K562 (cell line): ENCODE data around the gene MOB3B. TPM values are rescaled to one million over a fixed set of nuclear protein-coding genes. Genes with fewer than 3 reads are reported as not detected.

ENCODE experiments used
- ATAC-seq: fragments of 200-7000 bp; cut with Tn5 transposase; 3 replicates; pipeline ENCODE4 v1.9.1; 2020; ENCODE audit warnings: moderate library complexity
- BruUV-seq: library from RNA; stranded (reverse); fragments of 400-500 nt; replicated peaks from 2 replicates; lab custom pipeline; 2021; lab: Mats Ljungman, UMichigan
- CTCF ChIA-PET: fragments of 300-600 bp; formaldehyde crosslinking; extraction: SDS; loops from one replicate; lab custom pipeline; 2021; ENCODE audit warnings: low intra/inter-chr PET ratio; lab: Yijun Ruan, JAX
- POLR2A ChIA-PET: fragments of 300-600, 350-650 bp; sonication (Branson Sonifier 250); formaldehyde crosslinking; extraction: SDS; loops from one replicate; lab custom pipeline; 2021; ENCODE audit warnings: antibody characterized with exemption, inconsistent platforms; lab: Yijun Ruan, JAX
- DNase-seq, 4 experiments: peaks; one replicate each; pipeline versions ENCODE4 v3.0.0 to v3.0.0-alpha.2; 2011 to 2018; ENCODE audit warnings: low spot score in 3 of 4, mixed read lengths in 3 of 4; ENCODE audit errors: extremely low read depth in 1 of 4
- FAIRE-seq: peaks from 2 replicates; lab custom pipeline; 2011; peaks lifted over from hg19 to GRCh38; lab: Jason Lieb, UNC
- H2AFZ ChIP-seq: 2 replicates; pipeline ENCODE4 v1.6.0; 2011; ENCODE audit warnings: low read depth, low read length, control low read depth, inconsistent platforms
- H3K27ac ChIP-seq: fragments of 200-600 bp; 3 replicates; pipeline ENCODE4 v1.8.0; 2011; ENCODE audit warnings: low read depth, mild to moderate bottlenecking, control low read depth, inconsistent platforms, low read length, moderate library complexity, mixed read lengths; ENCODE audit errors: extremely low read depth
- H3K27me3 ChIP-seq, 2 experiments: fragments of 300-600 bp in 1 of 2; 2 replicates in 1 of 2; 3 replicates in 1 of 2; pipeline versions ENCODE4 v1.6.0 to v1.8.0; 2011; ENCODE audit warnings: inconsistent platforms in 2 of 2, low read length in 2 of 2, mild to moderate bottlenecking in 1 of 2, mixed read lengths in 1 of 2, moderate library complexity in 1 of 2; ENCODE audit not compliant: control insufficient read depth in 2 of 2, insufficient read depth in 2 of 2
- H3K36me3 ChIP-seq: fragments of 300-600 bp; 3 replicates; pipeline ENCODE4 v1.8.0; 2011; ENCODE audit warnings: mild to moderate bottlenecking, low read length, inconsistent platforms; ENCODE audit not compliant: control insufficient read depth, insufficient read depth
- H3K4me1 ChIP-seq, 2 experiments: fragments of 200-600 bp in 1 of 2; replicated peaks in 1 of 2; 2 replicates in 1 of 2; 3 replicates in 1 of 2; pipeline versions ENCODE4 v1.5.1 to v1.8.0; 2011; ENCODE audit warnings: inconsistent platforms in 2 of 2, low read length in 2 of 2, mild to moderate bottlenecking in 1 of 2, mixed read lengths in 1 of 2, moderate library complexity in 1 of 2; ENCODE audit not compliant: control insufficient read depth in 2 of 2, insufficient read depth in 2 of 2
- H3K4me2 ChIP-seq: 2 replicates; pipeline ENCODE4 v1.6.1; 2011; ENCODE audit warnings: low read length, control low read depth, inconsistent platforms, mixed read lengths; ENCODE audit not compliant: insufficient read depth
- H3K4me3 ChIP-seq: fragments of 200-600 bp; sonication (generic), shearing (Covaris generic); 2 replicates; pipeline ENCODE4 v1.5.1; 2016; ENCODE audit warnings: control low read depth, inconsistent platforms
- H3K79me2 ChIP-seq: fragments of 200-600 bp; 3 replicates; pipeline ENCODE4 v1.8.0; 2011; ENCODE audit warnings: low read length, inconsistent platforms; ENCODE audit not compliant: control insufficient read depth, insufficient read depth
- H3K9ac ChIP-seq, 2 experiments: 2 replicates each; pipeline versions ENCODE4 v1.6.0 to v1.6.1; 2011; ENCODE audit warnings: low read depth in 2 of 2, low read length in 2 of 2, control low read depth in 1 of 2, inconsistent platforms in 1 of 2, mild to moderate bottlenecking in 1 of 2, mixed read lengths in 1 of 2; ENCODE audit not compliant: insufficient read depth in 1 of 2
- H3K9me1 ChIP-seq: one replicate; pipeline ENCODE4 v1.6.0; 2011; ENCODE audit warnings: inconsistent platforms, mild to moderate bottlenecking, low read length, moderate library complexity; ENCODE audit not compliant: control insufficient read depth, insufficient read depth
- H3K9me3 ChIP-seq: replicated peaks from 2 replicates; pipeline ENCODE4 v1.5.1; 2011; ENCODE audit warnings: low read depth, low read length, inconsistent platforms; ENCODE audit not compliant: control insufficient read depth, insufficient read depth
- H4K20me1 ChIP-seq: replicated peaks from 2 replicates; pipeline ENCODE4 v1.6.1; 2011; ENCODE audit warnings: low read length, inconsistent platforms, mixed read lengths; ENCODE audit not compliant: control insufficient read depth, insufficient read depth
- HDGF ChIP-seq: fragments of 450-650 bp; IDR thresholded peaks from 2 replicates; pipeline ENCODE4 v1.6.1; 2016
- REST ChIP-seq, 2 experiments: fragments of 450-650 bp; formaldehyde crosslinking in 1 of 2; IDR thresholded peaks; 2 replicates each; pipeline versions ENCODE4 v1.4.0 to v1.6.1; 2014 to 2020; ENCODE audit warnings: mild to moderate bottlenecking in 2 of 2, borderline replicate concordance in 1 of 2, low read depth in 1 of 2
- WGBS: fragments of 100-300 bp; shearing (Covaris generic); methylation state at CpG from one replicate; pipeline ENCODE4 v1.1.6; 2016; ENCODE audit warnings: low coverage, mixed read lengths; ENCODE audit not compliant: insufficient coverage; ENCODE audit errors: missing lambda C conversion rate; 5-methylcytosine and 5-hydroxymethylcytosine counted together
- in situ Hi-C: fragments of 300-500 bp; cut with MboI; formaldehyde crosslinking; loops from 4 replicates; pipeline ENCODE4 v1.15.0; 2018; ENCODE audit warnings: inconsistent platforms, mixed read lengths
- intact Hi-C: fragments of 100-400 bp; cut with micrococcal nuclease; formaldehyde crosslinking; loops from 2 replicates; pipeline ENCODE4 v1.14.2; 2022
- polyA plus RNA-seq, 8 experiments: library from polyadenylated mRNA; depleted of rRNA in 4 of 8; stranded (reverse) in 5 of 8; unstranded in 3 of 8; fragments of >200 nt; fragmentation: Nextera tagmentation in 2 of 8; fragmentation: Illumina TruSeq in 1 of 8; extraction: Ambion mirVana in 2 of 8; extraction: Trizol in 1 of 8; gene quantifications; 2 replicates each; pipeline versions ENCODE4 v1.2.1 to v1.2.3, GENCODE V29; 2011 to 2014; ENCODE audit warnings: inconsistent platforms in 1 of 8, missing spikeins in 1 of 8
- total RNA-seq, 7 experiments: library from RNA; depleted of rRNA in 6 of 7; stranded (reverse); fragments of >200 nt in 6 of 7; fragmentation: Illumina TruSeq in 2 of 7; extraction: Trizol in 2 of 7; gene quantifications; 2 replicates each; pipeline versions ENCODE4 v1.2.1 to v1.2.3, GENCODE V29; 2011 to 2021; ENCODE audit warnings: low replicate concordance in 1 of 7

Gene MOB3B
- total and polyA plus RNA-seq, 9 of the 15 experiments (the other 6 are each of a cell fraction or from before 2014, with no cell fraction given): 3.6 to 12.8 (median 7.2) TPM

- H3K79me2 ChIP-seq: peaks cover 57% of the 10 kb centered on the region
- H3K27me3 ChIP-seq: no peaks in the 10 kb centered on the region
- peak overlapping the region in 1 of 2 experiments; percentile 71; a peak in 1 of 4 replicates for H3K9ac ChIP-seq
- no peak for FAIRE-seq
- WGBS: 2% methylated on average over 6 of the region's 7 CpGs
- peaks cover 6 to 24% of the 10 kb centered on the region in 2 experiments; a peak in 4 of 5 replicates for H3K4me1 ChIP-seq
- H3K9me3 ChIP-seq: no peaks in the 10 kb centered on the region
- BruUV-seq: no TSS peak
- peak in 1 of 4 experiments; percentile 41 for DNase-seq
- 0 out of 2 replicates have a peak, but pooled peaks have one; percentile 10 for TF ChIP-seq REST (IDR thresholded peaks at IDR 0.05; ENCODE audit: borderline replicate concordance)
- no peak for TF ChIP-seq REST (CRISPR knock-in tag; IDR thresholded peaks at IDR 0.05; ENCODE audit: low read depth)
- no peak for TF ChIP-seq HDGF
- TF ChIP-seq, all 486 proteins: peak for 1
- in situ Hi-C loops (no loop called here), intact Hi-C loops (loop anchor here (10.0 kb wide), 1 partner anchor 96 kb away; no protein-coding TSS in a partner anchor)
- Histone ChIP-seq H3K4me2 (peak overlapping the region; percentile 55; the same call in 1 of the 2 replicates), H3K27ac (peak overlapping the region; percentile 75), H3K9me1 (no peaks in the 10 kb centered on the region), H3K4me3 (no peak overlapping the region), H4K20me1 (no peaks in the 10 kb centered on the region), H2AFZ (no peak overlapping the region), H3K36me3 (no peaks in the 10 kb centered on the region)
- POLR2A ChIA-PET: interaction anchor here (0.8 to 1.9 kb wide), 3 partner anchors 11 to 89 kb away, joined by 3 to 5 read pairs (median 4); no protein-coding TSS in a partner anchor
- CTCF ChIA-PET: no interaction called here
- ATAC-seq: peak; percentile 76
These were observed 91.1 kb downstream of the MOB3B start for GRCh38 chr9:27438522-27438921.
